GM18502 (cell line): Measurements from ENCODE around the gene ARID1B.

Source experiments
- ATAC-seq: cut with Tn5 transposase; IDR thresholded peaks from one replicate; pipeline ENCODE4 v1.9.1; 2021; ENCODE audit warnings: mild to moderate bottlenecking; ENCODE audit not compliant: unreplicated experiment, poor library complexity

ARID1B gene

GRCh38 chr6:156873654-156874380, 96.6 kb downstream of the ARID1B start:
- no peak for ATAC-seq

- ATAC-seq = no peak
These were observed 97.9 kb downstream of the ARID1B start for GRCh38 chr6:156875062-156875461.

GRCh38 chr6:156876302-156876701, 99.1 kb downstream of the ARID1B start:
- ATAC-seq = no peak

GRCh38 chr6:156877126-156877863, 100.1 kb downstream of the ARID1B start:
- no peak for ATAC-seq

- ATAC-seq = no peak
These were observed 101.5 kb downstream of the ARID1B start for GRCh38 chr6:156878681-156879080.

- no peak for ATAC-seq
These were observed 102.0 kb downstream of the ARID1B start for GRCh38 chr6:156879186-156879585.

GRCh38 chr6:156879591-156879990, 102.4 kb downstream of the ARID1B start:
- no peak for ATAC-seq

GRCh38 chr6:156880913-156881312, 103.7 kb downstream of the ARID1B start:
- no peak for ATAC-seq

GRCh38 chr6:156881687-156882629, 104.8 kb downstream of the ARID1B start:
- no peak for ATAC-seq

GRCh38 chr6:156883497-156884252, 106.5 kb downstream of the ARID1B start:
- ATAC-seq = peak; percentile 38

GRCh38 chr6:156884306-156884705, 107.1 kb downstream of the ARID1B start:
- ATAC-seq = no peak

- ATAC-seq = no peak
These were observed 108.4 kb downstream of the ARID1B start for GRCh38 chr6:156885562-156885961.

- peak; percentile 83 for ATAC-seq
These were observed 109.2 kb downstream of the ARID1B start for GRCh38 chr6:156886409-156886808.

- ATAC-seq = no peak
These were observed 110.6 kb downstream of the ARID1B start for GRCh38 chr6:156887623-156888269.

- ATAC-seq = no peak
These were observed 112.3 kb downstream of the ARID1B start for GRCh38 chr6:156889469-156889868.

- ATAC-seq = no peak
These were observed 112.8 kb downstream of the ARID1B start for GRCh38 chr6:156889986-156890385.

GRCh38 chr6:156890627-156891314, 113.6 kb downstream of the ARID1B start:
- ATAC-seq = no peak

- ATAC-seq = no peak
These were observed 120.8 kb downstream of the ARID1B start for GRCh38 chr6:156897907-156898531.
